ENCODE results near the gene MPEG1.

Gene MPEG1

GRCh38 chr11:59180907-59181306 is 31.8 kb downstream of the MPEG1 start:
- TF ChIP-seq CTCF (IDR thresholded peaks at IDR 0.05) = no peak

DNA sequence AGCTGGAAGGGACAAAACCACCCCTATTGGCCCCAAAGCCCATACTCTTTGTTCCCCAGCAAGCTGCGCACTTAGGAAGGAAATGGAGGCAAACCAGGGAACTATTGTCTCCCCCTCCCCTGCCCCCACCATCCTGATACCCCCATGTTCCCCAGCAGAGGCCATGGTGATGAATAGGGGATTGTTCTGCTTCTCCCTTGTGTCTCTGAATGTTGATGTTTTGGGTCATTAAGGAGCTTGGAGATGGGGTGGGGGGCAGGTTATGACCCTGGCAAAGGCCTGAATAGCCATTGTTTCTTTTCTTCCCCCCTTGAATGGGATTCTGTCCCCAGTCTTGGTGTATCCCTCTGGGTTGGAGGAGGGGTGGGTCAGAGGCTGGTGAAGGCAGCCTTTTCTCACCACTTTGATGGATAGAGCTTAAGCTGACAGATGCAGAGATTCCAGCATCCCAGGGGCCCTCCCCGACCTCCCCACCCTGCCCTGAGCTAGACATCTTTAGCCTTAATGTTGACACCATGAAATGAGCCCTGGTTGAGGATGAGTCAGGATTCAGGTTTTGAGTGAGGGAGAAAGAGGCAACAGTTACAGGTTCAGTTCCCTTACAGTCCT is 32.5 kb downstream of the MPEG1 start:
- no peak for TF ChIP-seq CTCF (IDR thresholded peaks at IDR 0.05)

GRCh38 chr11:59179121-59179520 is 33.6 kb downstream of the MPEG1 start:
- no peak for TF ChIP-seq CTCF (IDR thresholded peaks at IDR 0.05)

GRCh38 chr11:59178402-59178801 is 34.3 kb downstream of the MPEG1 start:
- no peak for TF ChIP-seq CTCF (IDR thresholded peaks at IDR 0.05)

- no peak for TF ChIP-seq CTCF (IDR thresholded peaks at IDR 0.05)
These were observed 36.4 kb downstream of the MPEG1 start for GRCh38 chr11:59176330-59176729.

- no peak for TF ChIP-seq CTCF (IDR thresholded peaks at IDR 0.05)
These were observed 37.6 kb downstream of the MPEG1 start for GRCh38 chr11:59175091-59175501.

- no peak for TF ChIP-seq CTCF (IDR thresholded peaks at IDR 0.05)
These were observed 38.1 kb downstream of the MPEG1 start for GRCh38 chr11:59174664-59175033.

Measured in LNCAP (cell line).